GM19467 (cell line): ENCODE data around the gene TMEM131.
"Not testable (repeated sequence)": the region's sequence is repeated elsewhere in the genome, so short reads cannot be mapped to it uniquely, and the experiment has no call there.

Experiments
- ATAC-seq: cut with Tn5 transposase; IDR thresholded peaks from one replicate; pipeline ENCODE4 v1.9.1; 2021; ENCODE audit warnings: mild to moderate bottlenecking, moderate library complexity; ENCODE audit not compliant: unreplicated experiment

TMEM131 gene

GRCh38 chr2:97995734-97996624, at the start of gene TMEM131:
Gene TMEM131 (minus strand): TSS chr2:97995948. CDS start chr2:97995662, 286 bp downstream.
- ATAC-seq: peak; percentile 68

GRCh38 chr2:98044730-98045129, 49.0 kb upstream of the TMEM131 start:
- not testable (repeated sequence) for ATAC-seq

GRCh38 chr2:98043101-98043500, 47.4 kb upstream of the TMEM131 start:
- no peak for ATAC-seq

GRCh38 chr2:98040331-98040939, 44.7 kb upstream of the TMEM131 start:
- ATAC-seq: no peak

- ATAC-seq: no peak
These were observed 43.5 kb upstream of the TMEM131 start for GRCh38 chr2:98039085-98039756.

- no peak for ATAC-seq
These were observed 42.1 kb upstream of the TMEM131 start for GRCh38 chr2:98037666-98038336.

GRCh38 chr2:98037206-98037605, 41.5 kb upstream of the TMEM131 start:
- no peak for ATAC-seq

- no peak for ATAC-seq
These were observed 40.7 kb upstream of the TMEM131 start for GRCh38 chr2:98036349-98037000.

- no peak for ATAC-seq
These were observed 39.0 kb upstream of the TMEM131 start for GRCh38 chr2:98034745-98035144.

GRCh38 chr2:98032086-98032485, 36.3 kb upstream of the TMEM131 start:
- no peak for ATAC-seq

GRCh38 chr2:98029718-98030222, 34.0 kb upstream of the TMEM131 start:
- ATAC-seq: no peak

- ATAC-seq: no peak
These were observed 33.4 kb upstream of the TMEM131 start for GRCh38 chr2:98028931-98029717.

- ATAC-seq: no peak
These were observed 32.4 kb upstream of the TMEM131 start for GRCh38 chr2:98028101-98028561.

- ATAC-seq: peak; percentile 44
These were observed 31.8 kb upstream of the TMEM131 start for GRCh38 chr2:98027538-98027937.

GRCh38 chr2:98026927-98027522, 31.3 kb upstream of the TMEM131 start:
- peak; percentile 72 for ATAC-seq

- ATAC-seq: no peak
These were observed 30.5 kb upstream of the TMEM131 start for GRCh38 chr2:98026292-98026691.

GRCh38 chr2:98025481-98026037, 29.8 kb upstream of the TMEM131 start:
- no peak for ATAC-seq

- not testable (repeated sequence) for ATAC-seq
These were observed 26.3 kb upstream of the TMEM131 start for GRCh38 chr2:98022067-98022466.
